ENCODE data around the gene PTMA. TPM values are rescaled to one million over a fixed set of nuclear protein-coding genes. Genes with fewer than 3 reads are reported as not detected.
A peak's percentile ranks its signal among the peaks of the same experiment; 100 is the strongest.

PTMA gene
- total RNA-seq, 1 donor: 545 TPM

DNA sequence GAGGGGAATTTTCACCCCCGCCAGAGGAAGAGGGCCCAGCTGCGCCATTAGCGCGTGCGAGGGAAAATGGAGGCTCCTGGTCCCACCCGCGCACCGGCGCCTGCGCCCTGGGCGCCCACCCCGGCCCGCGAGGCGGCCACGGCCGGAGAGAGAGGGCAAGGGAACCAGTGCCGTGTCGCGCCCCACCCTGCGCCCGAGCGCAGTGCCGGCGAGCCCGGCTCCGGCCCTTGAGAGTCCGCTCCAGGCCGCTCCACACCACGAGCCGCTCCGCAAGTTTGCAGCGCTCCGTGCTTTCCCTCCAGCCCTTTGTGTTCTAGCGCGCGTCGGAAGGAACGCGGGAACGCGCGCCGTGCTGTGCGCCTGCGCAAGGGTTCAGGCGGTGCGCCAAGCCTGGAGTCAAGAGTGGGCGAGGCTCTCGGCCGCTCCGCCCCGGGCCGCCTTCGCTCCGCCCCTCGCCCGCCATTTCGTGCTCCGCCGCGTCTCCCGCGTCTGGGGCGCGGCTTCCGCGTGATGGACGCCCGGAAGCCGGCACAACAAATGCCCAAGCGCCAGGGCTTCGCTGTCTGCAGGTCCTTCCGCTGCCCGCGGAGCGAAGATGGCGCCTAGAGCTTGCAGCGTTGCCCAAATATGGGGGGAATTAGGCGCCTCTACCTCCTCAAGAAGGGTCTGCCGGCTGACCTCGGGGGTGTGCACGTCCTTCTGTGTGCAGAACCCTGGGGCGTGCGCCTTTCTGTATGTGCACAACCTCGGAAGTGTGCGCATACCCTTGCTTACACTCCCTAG is 46.1 kb upstream of the PTMA start:
- Histone ChIP-seq H3K4me2 (ENCODE audit: insufficient read depth, low read length) (peak overlapping the region; percentile 82), H2AFZ (ENCODE audit: low read length) (peak overlapping the region; percentile 96), H3K4me1 (ENCODE audit: insufficient read depth, low read length) (peaks cover 15% of the 10 kb centered on the region), H4K20me1 (ENCODE audit: insufficient read depth, low read length) (no peaks in the 10 kb centered on the region), H3K79me2 (ENCODE audit: insufficient read depth, low read length) (no peaks in the 10 kb centered on the region), H3K9me3 (ENCODE audit: low read depth, low read length) (no peaks in the 10 kb centered on the region), H3K27ac (ENCODE audit: low read depth, low read length) (peak overlapping the region; percentile 65), H3K4me3 (ENCODE audit: insufficient read depth, low read length) (peak overlapping the region; percentile 70), H3K27me3 (ENCODE audit: insufficient read depth, low read length) (no peaks in the 10 kb centered on the region), H3K36me3 (ENCODE audit: insufficient read depth, low read length) (no peaks in the 10 kb centered on the region)
- TF ChIP-seq, protein P1, sequence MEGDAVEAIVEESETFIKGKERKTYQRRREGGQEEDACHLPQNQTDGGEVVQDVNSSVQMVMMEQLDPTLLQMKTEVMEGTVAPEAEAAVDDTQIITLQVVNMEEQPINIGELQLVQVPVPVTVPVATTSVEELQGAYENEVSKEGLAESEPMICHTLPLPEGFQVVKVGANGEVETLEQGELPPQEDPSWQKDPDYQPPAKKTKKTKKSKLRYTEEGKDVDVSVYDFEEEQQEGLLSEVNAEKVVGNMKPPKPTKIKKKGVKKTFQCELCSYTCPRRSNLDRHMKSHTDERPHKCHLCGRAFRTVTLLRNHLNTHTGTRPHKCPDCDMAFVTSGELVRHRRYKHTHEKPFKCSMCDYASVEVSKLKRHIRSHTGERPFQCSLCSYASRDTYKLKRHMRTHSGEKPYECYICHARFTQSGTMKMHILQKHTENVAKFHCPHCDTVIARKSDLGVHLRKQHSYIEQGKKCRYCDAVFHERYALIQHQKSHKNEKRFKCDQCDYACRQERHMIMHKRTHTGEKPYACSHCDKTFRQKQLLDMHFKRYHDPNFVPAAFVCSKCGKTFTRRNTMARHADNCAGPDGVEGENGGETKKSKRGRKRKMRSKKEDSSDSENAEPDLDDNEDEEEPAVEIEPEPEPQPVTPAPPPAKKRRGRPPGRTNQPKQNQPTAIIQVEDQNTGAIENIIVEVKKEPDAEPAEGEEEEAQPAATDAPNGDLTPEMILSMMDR (IDR thresholded peaks at IDR 0.05; ENCODE audit: extremely low read depth, low read depth, low read length): no peak
- peak; percentile 96 for DNase-seq (ENCODE audit: insufficient read length, low spot score, missing footprints)

DNA sequence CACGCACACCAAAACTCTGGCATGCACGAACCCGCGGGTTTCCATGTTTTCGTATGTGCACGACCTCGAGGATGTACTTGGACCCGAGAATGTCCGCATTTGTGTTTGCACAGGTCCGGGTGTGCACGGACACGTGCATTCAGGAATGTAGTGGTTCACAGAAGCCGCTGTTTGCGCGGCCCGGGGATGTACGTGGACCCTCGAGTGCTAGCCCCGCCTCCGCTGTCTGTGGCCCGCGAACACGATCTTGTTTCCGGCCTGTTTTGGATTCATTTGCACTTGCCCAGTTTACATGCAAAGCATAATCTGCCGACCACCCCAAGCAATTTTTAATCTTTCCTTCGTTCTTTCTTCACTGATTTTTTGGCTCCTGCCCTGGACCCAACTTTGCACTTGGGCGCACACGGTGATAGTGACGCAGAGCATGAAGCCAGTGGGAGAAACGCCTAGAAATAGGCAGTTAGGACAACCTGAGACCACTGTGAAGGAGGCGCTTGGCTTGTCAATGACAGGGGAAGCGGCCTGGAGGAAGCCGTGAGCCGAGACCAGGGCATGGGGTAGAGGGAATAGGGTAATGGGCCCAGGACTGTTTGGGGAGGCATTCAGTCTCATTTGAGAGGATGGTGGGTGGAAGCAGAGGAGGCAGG is 45.4 kb upstream of the PTMA start:
- Histone ChIP-seq H3K36me3 (ENCODE audit: insufficient read depth, low read length) (no peaks in the 10 kb centered on the region), H3K9me3 (ENCODE audit: low read depth, low read length) (no peaks in the 10 kb centered on the region), H3K4me3 (ENCODE audit: insufficient read depth, low read length) (peak overlapping the region; percentile 70), H3K79me2 (ENCODE audit: insufficient read depth, low read length) (no peaks in the 10 kb centered on the region), H3K27me3 (ENCODE audit: insufficient read depth, low read length) (no peaks in the 10 kb centered on the region), H3K4me1 (ENCODE audit: insufficient read depth, low read length) (peaks cover 19% of the 10 kb centered on the region), H2AFZ (ENCODE audit: low read length) (peak overlapping the region; percentile 96), H4K20me1 (ENCODE audit: insufficient read depth, low read length) (no peaks in the 10 kb centered on the region), H3K4me2 (ENCODE audit: insufficient read depth, low read length) (peak overlapping the region; percentile 82), H3K27ac (ENCODE audit: low read depth, low read length) (peak overlapping the region; percentile 34)
- DNase-seq (ENCODE audit: insufficient read length, low spot score, missing footprints): no peak
- TF ChIP-seq, protein P1 (IDR thresholded peaks at IDR 0.05; ENCODE audit: extremely low read depth, low read depth, low read length): no peak

DNA sequence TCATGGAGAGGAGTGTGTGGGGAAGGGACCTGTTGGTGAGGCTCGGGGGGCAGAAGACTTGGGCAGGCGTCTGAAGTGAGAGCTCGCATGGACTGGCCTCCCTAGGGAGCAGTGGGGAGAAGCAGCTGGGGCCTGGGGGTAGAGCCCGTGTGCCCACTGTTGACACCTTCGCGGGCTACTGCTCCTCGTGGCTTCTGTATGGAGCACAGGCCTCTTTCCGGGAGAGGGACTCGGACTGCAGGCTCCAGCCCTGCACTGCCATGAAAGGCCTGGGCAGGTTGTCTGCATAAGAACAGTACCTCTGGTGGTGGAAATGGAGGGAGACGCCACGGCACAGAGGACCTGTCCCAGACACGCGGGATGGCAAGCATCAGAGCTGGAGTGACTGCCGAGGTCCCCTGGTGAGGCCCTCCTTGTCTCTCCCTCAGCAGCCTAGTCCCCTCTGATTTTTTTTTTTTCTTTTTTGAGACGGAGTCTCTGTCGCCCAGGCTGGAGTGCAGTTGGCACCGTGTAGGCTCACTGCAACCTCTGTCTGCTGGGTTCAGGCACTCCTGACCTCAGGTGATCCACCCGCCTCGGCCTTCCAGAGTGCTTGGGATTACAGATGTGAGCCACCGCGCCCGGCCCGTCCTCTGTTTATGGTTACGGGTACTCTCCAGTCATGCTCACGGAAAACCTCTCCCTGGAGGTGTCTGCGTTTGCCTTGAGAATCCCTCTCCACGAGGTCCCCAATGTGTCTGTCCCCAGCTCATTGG is 44.7 kb upstream of the PTMA start:
- no peak overlapping the region for H3K4me3 ChIP-seq (ENCODE audit: insufficient read depth, low read length)
- no peaks in the 10 kb centered on the region for H3K27me3 ChIP-seq (ENCODE audit: insufficient read depth, low read length)
- H3K9me3 ChIP-seq (ENCODE audit: low read depth, low read length): no peaks in the 10 kb centered on the region
- H4K20me1 ChIP-seq (ENCODE audit: insufficient read depth, low read length): no peaks in the 10 kb centered on the region
- H3K27ac ChIP-seq (ENCODE audit: low read depth, low read length): no peak overlapping the region
- DNase-seq (ENCODE audit: insufficient read length, low spot score, missing footprints): peak; percentile 69
- no peaks in the 10 kb centered on the region for H3K36me3 ChIP-seq (ENCODE audit: insufficient read depth, low read length)
- no peak overlapping the region for H3K4me2 ChIP-seq (ENCODE audit: insufficient read depth, low read length)
- TF ChIP-seq, protein P1 (IDR thresholded peaks at IDR 0.05; ENCODE audit: extremely low read depth, low read depth, low read length): no peak
- no peaks in the 10 kb centered on the region for H3K79me2 ChIP-seq (ENCODE audit: insufficient read depth, low read length)
- peaks cover 19% of the 10 kb centered on the region for H3K4me1 ChIP-seq (ENCODE audit: insufficient read depth, low read length)
- no peak overlapping the region for H2AFZ ChIP-seq (ENCODE audit: low read length)
